Measurements from ENCODE around the gene LIN37. TPM values are rescaled to one million over a fixed set of nuclear protein-coding genes. Genes with fewer than 3 reads are reported as not detected.

LIN37 gene
- total and polyA plus RNA-seq, 12 donors: 4.0 to 29.4 (median 5.0) TPM

DNA sequence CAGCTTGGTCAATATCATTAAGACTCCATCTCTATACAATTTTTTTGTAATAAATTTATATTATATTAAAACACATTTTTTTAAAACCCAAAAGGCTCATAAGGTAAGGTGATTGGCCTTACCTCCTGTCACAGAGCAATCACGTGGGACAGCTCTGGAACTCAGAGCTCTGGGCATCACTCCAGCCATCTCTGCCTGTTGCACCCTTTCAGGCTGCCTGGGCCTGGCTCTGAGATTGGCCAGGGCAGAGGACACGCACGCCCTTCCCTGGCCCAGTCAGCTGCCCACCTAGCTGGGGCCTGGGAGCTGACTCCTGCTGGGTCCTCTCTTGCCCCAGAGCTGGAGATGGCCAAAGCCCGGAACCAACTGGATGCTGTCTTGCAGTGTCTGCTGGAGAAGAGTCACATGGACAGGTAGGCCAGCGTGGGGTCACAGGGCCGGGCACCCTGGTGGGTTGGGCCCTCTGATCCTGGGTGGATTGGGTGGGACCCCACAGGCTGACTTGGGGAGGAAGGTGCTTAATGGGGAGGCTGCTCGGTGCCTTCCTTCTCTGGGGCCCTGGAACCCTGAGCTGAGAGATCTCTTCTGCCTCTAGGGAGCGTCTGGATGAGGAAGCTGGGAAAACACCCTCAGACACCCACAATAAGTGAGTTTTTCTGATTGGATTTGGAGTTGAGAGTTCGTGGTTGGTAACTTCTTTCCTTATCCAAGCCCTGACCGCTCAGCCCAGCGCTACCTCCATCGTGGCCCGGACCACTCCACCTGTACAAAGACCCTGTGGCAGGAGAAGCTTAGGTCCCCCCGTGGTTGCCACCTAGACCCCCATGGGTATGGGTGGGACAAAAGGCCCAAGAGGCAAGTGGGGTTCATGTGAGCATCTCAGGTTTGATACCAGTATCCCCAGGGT is 3.7 kb downstream of the LIN37 start:
- Histone ChIP-seq H3K4me1 (peaks cover 11 to 66% (median 41%) of the 10 kb centered on the region in 9 donors), H3K36me3 (peaks cover 0 to 32% (median 18%) of the 10 kb centered on the region in 9 donors)
- TF ChIP-seq CTCF (IDR thresholded peaks at IDR 0.05): no peak

DNA sequence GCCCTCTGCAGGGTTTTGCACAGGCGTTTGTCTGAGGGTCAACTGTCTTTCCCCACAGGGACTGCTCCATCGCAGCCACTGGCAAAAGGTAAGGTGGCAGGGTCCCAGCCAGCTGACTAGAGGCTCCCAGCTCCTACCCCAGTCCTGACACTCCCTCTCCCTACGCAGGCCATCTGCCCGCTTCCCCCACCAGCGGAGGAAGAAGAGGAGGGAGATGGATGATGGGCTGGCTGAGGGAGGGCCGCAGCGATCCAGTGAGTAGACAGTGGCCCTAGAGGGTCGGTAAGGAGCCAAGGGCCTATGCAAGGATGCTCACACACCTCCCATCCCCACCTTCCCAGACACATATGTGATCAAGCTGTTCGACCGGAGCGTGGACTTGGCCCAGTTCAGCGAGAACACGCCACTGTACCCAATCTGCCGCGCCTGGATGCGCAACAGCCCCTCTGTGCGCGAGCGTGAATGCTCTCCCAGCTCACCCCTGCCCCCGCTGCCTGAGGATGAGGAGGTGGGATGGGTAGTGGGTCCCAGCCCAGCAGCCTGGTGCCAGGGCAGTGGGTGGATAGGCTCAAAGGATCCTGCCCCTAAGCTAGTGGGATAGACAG is 4.5 kb downstream of the LIN37 start:
- H3K4me3 ChIP-seq: no peak overlapping the region
- no peak for DNase-seq
- WGBS, 2 donors: 93 to 94% methylated on average over 19 to 20 of the region's 20 CpGs
- H3K9me3 ChIP-seq: no peaks in the 10 kb centered on the region
- peaks cover 10 to 67% (median 40%) of the 10 kb centered on the region in 9 donors for H3K4me1 ChIP-seq
- H3K27me3 ChIP-seq: peaks cover 0 to 15% (median 0%) of the 10 kb centered on the region in 7 donors
- no peak for TF ChIP-seq CTCF (IDR thresholded peaks at IDR 0.05)
- intact Hi-C loops (cut with DNase I): loop anchor here in 1 of 10 donors (5.0 kb wide), 1 partner anchor 36 kb away; the partner anchor contains the start of gene KMT2B
- H3K36me3 ChIP-seq: peaks cover 0 to 32% (median 18%) of the 10 kb centered on the region in 9 donors
- no peak for ATAC-seq
- peak overlapping the region in 5 of 10 donors; percentile 37 to 99 (median 96) for H3K27ac ChIP-seq

More for the DNA sequence above, 3.7 kb downstream of the LIN37 start:
- Histone ChIP-seq H3K27ac (peak overlapping the region in 4 of 10 donors; percentile 24 to 99 (median 30)), H3K9me3 (no peaks in the 10 kb centered on the region), H3K4me3 (no peak overlapping the region), H3K27me3 (peaks cover 0 to 15% (median 0%) of the 10 kb centered on the region in 7 donors)
- WGBS, 2 donors: 86 to 87% methylated on average over 14 of the region's 14 CpGs
- ATAC-seq (peak in 1 of 8 donors; percentile 5), DNase-seq (no peak)
- intact Hi-C loops (cut with DNase I): loop anchor here in 1 of 10 donors (5.0 kb wide), 1 partner anchor 35 kb away; the partner anchor contains the start of gene KMT2B

DNA sequence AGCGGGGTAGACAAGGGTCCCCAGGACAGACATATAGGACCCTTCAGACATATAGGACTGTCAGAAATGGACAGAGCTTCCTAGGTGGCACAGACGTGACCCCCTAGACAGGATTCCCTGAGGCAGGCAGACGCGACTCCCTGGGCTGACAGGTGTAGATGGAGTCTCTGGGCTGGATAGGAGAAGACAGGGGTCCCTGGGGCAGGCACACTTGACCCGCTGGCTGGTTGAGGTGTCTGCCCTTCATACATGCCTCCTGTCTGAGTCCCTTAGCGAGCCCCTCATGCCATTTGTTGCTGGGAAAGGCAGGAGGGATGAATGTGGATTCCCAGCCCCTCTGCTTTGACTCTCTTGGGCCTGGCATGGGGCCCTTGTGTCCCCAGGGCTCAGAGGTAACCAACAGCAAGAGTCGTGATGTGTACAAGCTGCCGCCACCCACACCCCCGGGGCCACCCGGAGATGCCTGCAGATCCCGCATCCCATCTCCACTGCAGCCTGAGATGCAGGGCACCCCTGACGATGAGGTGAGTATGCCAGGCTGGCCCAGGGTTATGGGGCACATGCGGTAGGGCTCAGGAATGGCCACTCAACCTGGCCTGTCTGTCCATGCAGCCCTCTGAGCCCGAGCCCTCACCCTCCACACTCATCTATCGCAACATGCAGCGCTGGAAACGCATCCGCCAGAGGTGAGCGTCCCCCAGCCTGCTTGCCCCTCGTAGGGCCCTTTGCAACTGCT is 5.4 kb downstream of the LIN37 start:
- H3K27ac ChIP-seq: peak overlapping the region in 6 of 10 donors; percentile 96 to 99 (median 99)
- peaks cover 0 to 32% (median 18%) of the 10 kb centered on the region in 9 donors for H3K36me3 ChIP-seq
- no peak for ATAC-seq
- peaks cover 8 to 69% (median 42%) of the 10 kb centered on the region in 9 donors for H3K4me1 ChIP-seq
- H3K4me3 ChIP-seq: no peak overlapping the region
- DNase-seq: no peak
- WGBS, 2 donors: 87 to 93% methylated on average over 20 of the region's 20 CpGs
- H3K9me3 ChIP-seq: no peaks in the 10 kb centered on the region
- TF ChIP-seq CTCF (IDR thresholded peaks at IDR 0.05): no peak
- H3K27me3 ChIP-seq: peaks cover 0 to 15% (median 0%) of the 10 kb centered on the region in 7 donors
- intact Hi-C loops (cut with DNase I): loop anchor here in 1 of 10 donors (5.0 kb wide), 1 partner anchor 37 kb away; the partner anchor contains the start of gene KMT2B
